Esophagus squamous epithelium (tissue), 5 donors: Measurements from ENCODE around the gene MC1R. TPM values are rescaled to one million over a fixed set of nuclear protein-coding genes. Genes with fewer than 3 reads are reported as not detected.
"Not testable (repeated sequence)": the region's sequence is repeated elsewhere in the genome, so short reads cannot be mapped to it uniquely, and the experiment has no call there.

Experiments
- DNase-seq: peaks from one replicate; lab custom pipeline; 2025; lab: John Stamatoyannopoulos, UW
- H3K27ac ChIP-seq, 4 donors: fragments of 200-600 bp; sonication (generic); one replicate each; pipeline ENCODE4 v1.5.1; 2016 to 2019; ENCODE audit warnings: mild to moderate bottlenecking in 1 of 4
- H3K27me3 ChIP-seq, 4 donors: fragments of 200-600 bp; sonication (generic); 1 replicate in 3 of 4; 2 replicates in 1 of 4; pipeline versions ENCODE4 v1.5.1 to v1.6.0; 2017 to 2021; ENCODE audit warnings: antibody characterized with exemption in 1 of 4
- H3K36me3 ChIP-seq, 3 donors: fragments of 200-600 bp; sonication (generic); one replicate each; pipeline ENCODE4 v1.5.1; 2016 to 2019
- H3K4me1 ChIP-seq, 3 donors: fragments of 200-600 bp; sonication (generic); one replicate each; pipeline ENCODE4 v1.5.1; 2017 to 2019
- H3K4me3 ChIP-seq, 4 donors: fragments of 200-600 bp; sonication (generic); 1 replicate in 3 of 4; 2 replicates in 1 of 4; pipeline ENCODE4 v1.5.1; 2016 to 2019; ENCODE audit warnings: mild to moderate bottlenecking in 2 of 4, moderate library complexity in 1 of 4
- H3K9me3 ChIP-seq, 3 donors: fragments of 200-600 bp; sonication (generic); one replicate each; pipeline ENCODE4 v1.5.1; 2016 to 2019
- POLR2A ChIP-seq, 4 donors: fragments of 450-650 bp; IDR thresholded peaks; one replicate each; pipeline ENCODE4 v1.6.1; 2017; ENCODE audit warnings: antibody characterized with exemption in 4 of 4, mild to moderate bottlenecking in 4 of 4, moderate library complexity in 3 of 4
- WGBS, 2 donors: methylation state at CpG; one replicate each; pipeline ENCODE4 v1.1.5; 2018; 5-methylcytosine and 5-hydroxymethylcytosine counted together
- intact Hi-C: fragments of 100-400 bp; cut with DNase I; formaldehyde crosslinking; loops from one replicate; pipeline ENCODE4 v1.15.0; 2022
- total RNA-seq, 4 donors: library from RNA; depleted of rRNA; stranded (reverse); fragments of >200 nt; gene quantifications; one replicate each; pipeline ENCODE4 v1.1.0, GENCODE V29; 2016
- TF ChIP-seq, protein P1 (sequence below), 6 experiments: fragments of 450-650 bp in 4 of 6; fragments of 200-600 bp in 2 of 6; sonication (generic) in 2 of 6; IDR thresholded peaks; one replicate each; pipeline ENCODE4 v1.5.1; 2016 to 2019; ENCODE audit warnings: antibody characterized with exemption in 6 of 6, mild to moderate bottlenecking in 4 of 6, moderate library complexity in 4 of 6
- donor health status: DM: yes; HTN: yes; CAD: no.

Gene MC1R
- total RNA-seq, 4 donors from 2014 or later = 1.1 to 3.4 (median 2.0) TPM

DNA sequence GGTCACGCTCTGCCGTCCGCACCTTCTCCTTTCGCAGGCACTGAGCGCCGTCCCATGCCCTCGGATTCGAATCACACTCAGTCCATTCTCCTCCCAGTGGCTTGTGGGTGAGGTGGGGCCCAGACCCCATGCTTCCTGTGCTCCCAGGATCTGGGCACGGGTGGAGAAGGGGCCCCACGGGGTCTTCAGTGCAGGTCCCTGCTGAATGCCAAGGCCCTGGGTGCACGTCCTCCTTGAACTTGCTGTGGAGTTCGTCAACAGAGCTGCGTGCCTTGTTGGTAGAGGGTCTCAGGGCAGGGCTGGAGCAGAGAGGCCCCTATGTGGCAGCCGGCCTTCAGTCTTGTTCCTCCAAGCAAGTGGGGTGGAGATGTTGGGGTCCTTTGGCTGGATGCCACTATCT lies 7.3 kb upstream of the MC1R start:
- TF ChIP-seq, protein P1, sequence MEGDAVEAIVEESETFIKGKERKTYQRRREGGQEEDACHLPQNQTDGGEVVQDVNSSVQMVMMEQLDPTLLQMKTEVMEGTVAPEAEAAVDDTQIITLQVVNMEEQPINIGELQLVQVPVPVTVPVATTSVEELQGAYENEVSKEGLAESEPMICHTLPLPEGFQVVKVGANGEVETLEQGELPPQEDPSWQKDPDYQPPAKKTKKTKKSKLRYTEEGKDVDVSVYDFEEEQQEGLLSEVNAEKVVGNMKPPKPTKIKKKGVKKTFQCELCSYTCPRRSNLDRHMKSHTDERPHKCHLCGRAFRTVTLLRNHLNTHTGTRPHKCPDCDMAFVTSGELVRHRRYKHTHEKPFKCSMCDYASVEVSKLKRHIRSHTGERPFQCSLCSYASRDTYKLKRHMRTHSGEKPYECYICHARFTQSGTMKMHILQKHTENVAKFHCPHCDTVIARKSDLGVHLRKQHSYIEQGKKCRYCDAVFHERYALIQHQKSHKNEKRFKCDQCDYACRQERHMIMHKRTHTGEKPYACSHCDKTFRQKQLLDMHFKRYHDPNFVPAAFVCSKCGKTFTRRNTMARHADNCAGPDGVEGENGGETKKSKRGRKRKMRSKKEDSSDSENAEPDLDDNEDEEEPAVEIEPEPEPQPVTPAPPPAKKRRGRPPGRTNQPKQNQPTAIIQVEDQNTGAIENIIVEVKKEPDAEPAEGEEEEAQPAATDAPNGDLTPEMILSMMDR (IDR thresholded peaks at IDR 0.05) = no peak
- TF ChIP-seq POLR2A (IDR thresholded peaks at IDR 0.05) = no peak
- intact Hi-C loops = no loop called here
- Histone ChIP-seq H3K9me3 (no peaks in the 10 kb centered on the region), H3K36me3 (peaks cover 8 to 63% (median 16%) of the 10 kb centered on the region in 3 donors), H3K27ac (no peak overlapping the region), H3K4me1 (peaks cover 0 to 13% (median 4%) of the 10 kb centered on the region in 3 donors), H3K27me3 (no peaks in the 10 kb centered on the region), H3K4me3 (no peak overlapping the region)
- no peak for DNase-seq
- WGBS, 2 donors = 82 to 89% methylated on average over 8 to 14 of the region's 14 CpGs

DNA sequence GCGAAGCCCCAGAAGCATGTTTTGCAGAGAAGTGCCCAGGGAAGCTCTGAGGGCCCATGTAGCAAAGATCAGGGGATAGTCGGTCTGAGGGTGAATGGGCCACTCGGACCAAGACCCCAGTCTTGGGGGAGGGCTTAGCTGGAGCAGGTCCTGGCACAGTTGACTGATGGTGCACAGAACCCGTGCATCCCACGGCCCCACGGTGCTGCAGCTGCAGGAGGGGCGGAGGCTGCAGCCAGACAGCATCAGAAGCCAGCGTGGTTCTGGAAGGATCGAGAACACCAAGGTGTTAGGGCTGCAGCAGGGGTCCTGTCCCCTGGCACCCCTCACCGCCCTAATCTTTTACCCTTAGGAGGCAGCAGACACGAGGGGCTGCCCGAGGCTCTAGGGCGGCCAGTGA lies 6.5 kb upstream of the MC1R start:
- H3K9me3 ChIP-seq = no peaks in the 10 kb centered on the region
- no peak overlapping the region for H3K27ac ChIP-seq
- DNase-seq = no peak
- no peak for TF ChIP-seq POLR2A (IDR thresholded peaks at IDR 0.05)
- TF ChIP-seq, protein P1 (IDR thresholded peaks at IDR 0.05) = no peak
- WGBS, 2 donors = 92 to 100% methylated on average over 1 to 9 of the region's 13 CpGs
- peaks cover under 1 to 55% (median 9%) of the 10 kb centered on the region in 3 donors for H3K36me3 ChIP-seq
- H3K4me1 ChIP-seq = peaks cover under 1 to 14% (median 5%) of the 10 kb centered on the region in 3 donors
- intact Hi-C loops = no loop called here
- no peaks in the 10 kb centered on the region for H3K27me3 ChIP-seq
- no peak overlapping the region for H3K4me3 ChIP-seq

DNA sequence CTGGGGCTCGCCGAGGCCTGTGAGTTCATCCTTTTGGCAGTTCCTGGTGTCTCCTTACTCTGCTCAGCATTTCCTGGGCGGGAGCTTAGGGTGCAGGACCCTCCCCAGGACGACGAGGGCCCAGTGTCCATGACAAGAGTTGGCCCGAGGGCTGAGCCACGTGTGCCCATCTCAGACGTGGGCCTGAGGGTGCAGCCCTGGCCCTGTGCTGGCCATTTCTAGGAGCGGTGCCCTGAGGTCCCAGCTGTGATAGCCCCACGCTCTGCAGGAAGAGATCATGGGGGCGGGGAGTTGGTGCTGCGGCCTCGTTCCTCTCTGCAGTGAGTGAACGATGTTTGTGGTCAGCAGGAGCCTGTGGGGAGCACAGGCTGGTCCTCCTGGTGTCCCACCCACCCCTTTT lies 6.0 kb upstream of the MC1R start:
- H3K27ac ChIP-seq = no peak overlapping the region
- DNase-seq = no peak
- intact Hi-C loops = no loop called here
- peaks cover 0 to 50% (median 8%) of the 10 kb centered on the region in 3 donors for H3K36me3 ChIP-seq
- TF ChIP-seq, protein P1 (IDR thresholded peaks at IDR 0.05) = no peak
- no peak for TF ChIP-seq POLR2A (IDR thresholded peaks at IDR 0.05)
- H3K27me3 ChIP-seq = no peaks in the 10 kb centered on the region
- no peaks in the 10 kb centered on the region for H3K9me3 ChIP-seq
- H3K4me3 ChIP-seq = no peak overlapping the region
- no CpG with 5 or more reads among the region's 14 CpGs for WGBS, 2 donors
- H3K4me1 ChIP-seq = peaks cover 6 to 19% (median 10%) of the 10 kb centered on the region in 3 donors

DNA sequence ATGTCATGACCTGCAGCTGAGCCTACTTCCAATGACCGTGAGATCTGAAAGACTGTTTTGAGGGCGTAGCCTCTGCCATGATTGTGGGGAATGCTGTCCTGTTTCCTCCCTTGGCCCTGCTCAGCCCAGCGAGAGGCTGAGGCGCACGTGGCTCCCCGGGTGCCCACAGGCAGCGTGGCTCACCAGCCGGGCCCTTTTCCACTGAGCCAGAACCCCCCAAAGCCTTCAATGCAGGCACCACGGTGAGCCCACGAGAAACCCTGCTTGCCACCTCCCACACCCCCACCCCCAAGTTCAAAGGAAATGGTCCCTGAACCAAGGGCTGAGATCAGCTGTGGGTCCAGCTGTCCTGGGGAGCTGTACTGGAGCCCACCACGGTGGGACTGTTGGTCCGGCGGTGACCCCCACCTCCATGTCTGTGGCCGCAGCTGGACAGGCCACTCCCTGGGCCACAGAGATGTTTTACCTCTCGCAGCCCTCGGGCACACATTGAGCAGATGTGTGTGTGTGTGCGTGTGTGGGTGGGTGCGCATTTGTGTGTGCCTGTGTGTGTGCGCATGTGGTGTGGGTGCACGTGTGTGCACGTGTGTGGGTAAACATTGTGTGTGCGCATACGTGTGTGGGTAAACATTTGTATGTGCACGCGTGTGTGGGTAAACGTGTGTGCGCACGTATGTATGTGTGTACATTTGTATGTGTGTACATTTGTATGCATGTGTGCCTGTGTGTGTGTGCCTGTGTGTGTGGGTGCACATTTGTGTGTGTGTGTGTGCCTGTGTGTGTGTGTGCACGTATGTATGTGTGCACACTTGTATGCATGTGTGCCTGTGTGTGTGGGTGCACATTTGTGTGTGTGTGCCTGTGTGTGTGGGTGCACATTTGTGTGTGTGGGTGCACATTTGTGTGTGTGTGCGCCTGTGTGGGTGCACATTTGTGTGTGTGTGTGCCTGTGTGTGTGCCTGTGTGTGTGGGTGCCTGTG lies 5.0 kb upstream of the MC1R start:
- intact Hi-C loops = no loop called here
- TF ChIP-seq, protein P1 (IDR thresholded peaks at IDR 0.05) = no peak
- no peak for TF ChIP-seq POLR2A (IDR thresholded peaks at IDR 0.05)

DNA sequence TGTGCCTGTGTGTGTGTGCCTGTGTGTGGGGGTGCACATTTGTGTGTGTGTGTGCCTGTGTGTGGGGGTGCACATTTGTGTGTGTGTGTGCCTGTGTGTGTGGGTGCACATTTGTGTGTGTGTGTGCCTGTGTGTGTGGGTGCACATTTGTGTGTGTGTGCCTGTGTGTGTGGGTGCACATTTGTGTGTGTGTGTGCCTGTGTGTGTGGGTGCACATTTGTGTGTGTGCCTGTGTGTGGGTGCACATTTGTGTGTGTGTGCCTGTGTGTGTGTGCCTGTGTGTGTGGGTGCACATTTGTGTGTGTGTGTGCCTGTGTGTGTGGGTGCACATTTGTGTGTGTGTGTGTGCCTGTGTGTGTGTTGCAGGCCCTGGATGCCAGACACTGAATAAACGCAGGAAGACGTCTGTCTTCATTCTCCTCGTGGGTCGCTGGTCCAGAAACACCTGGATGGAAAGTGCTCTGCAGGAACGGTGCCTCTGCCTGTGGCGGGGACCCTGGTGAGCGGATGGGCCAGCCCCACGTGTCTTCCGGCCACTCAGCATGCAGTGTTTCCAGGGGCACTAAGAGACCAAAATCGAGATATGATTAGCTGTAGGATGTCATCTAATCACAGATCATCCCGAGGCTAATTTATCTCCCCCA lies 3.9 kb upstream of the MC1R start:
- WGBS, 2 donors = 60 to 64% methylated on average over 7 to 10 of the region's 11 CpGs
- H3K4me3 ChIP-seq, H3K27ac ChIP-seq, H3K9me3 ChIP-seq, DNase-seq, intact Hi-C loops: not testable (repeated sequence)
- Histone ChIP-seq H3K27me3 (peaks cover 0 to 19% (median 0%) of the 10 kb centered on the region in 4 donors), H3K36me3 (peaks cover 0 to 29% (median 8%) of the 10 kb centered on the region in 3 donors), H3K4me1 (peaks cover 20 to 36% (median 24%) of the 10 kb centered on the region in 3 donors)

More for the DNA sequence above, 5.0 kb upstream of the MC1R start:
- no peak for DNase-seq
- H3K27me3 ChIP-seq = peaks cover 0 to 9% (median 0%) of the 10 kb centered on the region in 4 donors
- no peak overlapping the region for H3K4me3 ChIP-seq
- H3K36me3 ChIP-seq = peaks cover 0 to 39% (median 8%) of the 10 kb centered on the region in 3 donors
- H3K27ac ChIP-seq = no peak overlapping the region
- H3K4me1 ChIP-seq = peaks cover 16 to 30% (median 21%) of the 10 kb centered on the region in 3 donors
- H3K9me3 ChIP-seq = no peaks in the 10 kb centered on the region
- 82 to 84% methylated on average over 16 to 18 of the region's 30 CpGs for WGBS, 2 donors
